HG03460 (cell line): ENCODE results near the gene NOTCH1.

Experiments
- ATAC-seq: cut with Tn5 transposase; IDR thresholded peaks from one replicate; pipeline ENCODE4 v1.9.1; 2021; ENCODE audit not compliant: unreplicated experiment

NOTCH1 gene

GRCh38 chr9:136545965-136546696 is at the start of gene NOTCH1:
TSS of gene NOTCH1 (minus strand) at chr9:136546048. CDS start at chr9:136545786, 262 bp downstream.
- ATAC-seq, result peak; percentile 51

- ATAC-seq, result no peak
Observed at GRCh38 chr9:136594492-136594891, 48.6 kb upstream of the NOTCH1 start.

- no peak for ATAC-seq
Observed at GRCh38 chr9:136593581-136593980, 47.7 kb upstream of the NOTCH1 start.

- ATAC-seq, result no peak
Observed at GRCh38 chr9:136592666-136593065, 46.8 kb upstream of the NOTCH1 start.

GRCh38 chr9:136590821-136591752 is 45.2 kb upstream of the NOTCH1 start:
- no peak for ATAC-seq

- ATAC-seq, result no peak
Observed at GRCh38 chr9:136589766-136590763, 44.2 kb upstream of the NOTCH1 start.

GRCh38 chr9:136588663-136589464 is 43.0 kb upstream of the NOTCH1 start:
- ATAC-seq, result no peak

- no peak for ATAC-seq
Observed at GRCh38 chr9:136587944-136588662, 42.3 kb upstream of the NOTCH1 start.

- no peak for ATAC-seq
Observed at GRCh38 chr9:136587145-136587943, 41.5 kb upstream of the NOTCH1 start.

GRCh38 chr9:136586391-136586953 is 40.6 kb upstream of the NOTCH1 start:
- ATAC-seq, result no peak

GRCh38 chr9:136585531-136586120 is 39.8 kb upstream of the NOTCH1 start:
- no peak for ATAC-seq

GRCh38 chr9:136584934-136585333 is 39.1 kb upstream of the NOTCH1 start:
- no peak for ATAC-seq

- no peak for ATAC-seq
Observed at GRCh38 chr9:136584401-136584932, 38.6 kb upstream of the NOTCH1 start.

- ATAC-seq, result no peak
Observed at GRCh38 chr9:136582977-136583735, 37.3 kb upstream of the NOTCH1 start.

GRCh38 chr9:136581614-136582447 is 36.0 kb upstream of the NOTCH1 start:
- no peak for ATAC-seq
